Measurements from ENCODE around the gene NSUN5. TPM values are rescaled to one million over a fixed set of nuclear protein-coding genes. Genes with fewer than 3 reads are reported as not detected.
"Not testable (repeated sequence)": the region's sequence is repeated elsewhere in the genome, so short reads cannot be mapped to it uniquely, and the experiment has no call there.

NSUN5 gene
- total RNA-seq, 1 donor from 2014 or later = 37.5 TPM

GRCh38 chr7:73325424-73325823, 16.8 kb upstream of the NSUN5 start:
- H3K27ac Mint-ChIP-seq (ENCODE audit: unreplicated experiment); H3K4me1 Mint-ChIP-seq (ENCODE audit: low read depth, unreplicated experiment); H3K27me3 Mint-ChIP-seq (ENCODE audit: unreplicated experiment); DNase-seq; H3K36me3 Mint-ChIP-seq (ENCODE audit: unreplicated experiment); H3K4me3 Mint-ChIP-seq (ENCODE audit: unreplicated experiment); H3K9me3 Mint-ChIP-seq (ENCODE audit: unreplicated experiment): not testable (repeated sequence)

- H3K27me3 Mint-ChIP-seq (ENCODE audit: unreplicated experiment); H3K4me3 Mint-ChIP-seq (ENCODE audit: unreplicated experiment); H3K27ac Mint-ChIP-seq (ENCODE audit: unreplicated experiment); H3K36me3 Mint-ChIP-seq (ENCODE audit: unreplicated experiment); H3K4me1 Mint-ChIP-seq (ENCODE audit: low read depth, unreplicated experiment); H3K9me3 Mint-ChIP-seq (ENCODE audit: unreplicated experiment): not testable (repeated sequence)
- DNase-seq = peak; percentile 27
These were observed 15.6 kb upstream of the NSUN5 start for GRCh38 chr7:73324081-73324845.

- DNase-seq; H3K4me1 Mint-ChIP-seq (ENCODE audit: low read depth, unreplicated experiment); H3K36me3 Mint-ChIP-seq (ENCODE audit: unreplicated experiment); H3K27me3 Mint-ChIP-seq (ENCODE audit: unreplicated experiment); H3K27ac Mint-ChIP-seq (ENCODE audit: unreplicated experiment); H3K4me3 Mint-ChIP-seq (ENCODE audit: unreplicated experiment); H3K9me3 Mint-ChIP-seq (ENCODE audit: unreplicated experiment): not testable (repeated sequence)
These were observed 14.9 kb upstream of the NSUN5 start for GRCh38 chr7:73323434-73324080.

DNA sequence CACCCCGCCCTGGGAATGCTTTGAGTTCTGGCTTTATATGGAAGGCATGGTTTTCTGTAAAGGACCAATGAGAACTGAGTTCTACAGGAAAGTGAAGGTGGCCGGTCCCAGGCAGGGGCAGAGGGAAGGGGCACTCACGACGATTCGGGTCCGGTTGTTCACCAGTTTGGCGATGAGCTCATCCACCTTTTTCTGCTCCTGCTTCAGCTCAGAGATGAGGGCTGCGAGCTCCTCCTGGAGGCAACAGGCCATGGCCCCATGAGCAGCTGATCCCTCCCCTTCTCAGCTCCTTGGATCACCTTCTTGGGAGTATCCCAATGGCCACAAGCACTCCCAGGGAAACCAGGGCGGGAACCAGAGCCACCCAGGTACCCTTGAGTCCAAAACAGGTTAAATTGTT, 11.4 kb upstream of the NSUN5 start:
- not testable (repeated sequence) for H3K9me3 Mint-ChIP-seq (ENCODE audit: unreplicated experiment); H3K4me1 Mint-ChIP-seq (ENCODE audit: low read depth, unreplicated experiment); H3K36me3 Mint-ChIP-seq (ENCODE audit: unreplicated experiment); H3K27me3 Mint-ChIP-seq (ENCODE audit: unreplicated experiment); H3K4me3 Mint-ChIP-seq (ENCODE audit: unreplicated experiment); H3K27ac Mint-ChIP-seq (ENCODE audit: unreplicated experiment); DNase-seq

DNA sequence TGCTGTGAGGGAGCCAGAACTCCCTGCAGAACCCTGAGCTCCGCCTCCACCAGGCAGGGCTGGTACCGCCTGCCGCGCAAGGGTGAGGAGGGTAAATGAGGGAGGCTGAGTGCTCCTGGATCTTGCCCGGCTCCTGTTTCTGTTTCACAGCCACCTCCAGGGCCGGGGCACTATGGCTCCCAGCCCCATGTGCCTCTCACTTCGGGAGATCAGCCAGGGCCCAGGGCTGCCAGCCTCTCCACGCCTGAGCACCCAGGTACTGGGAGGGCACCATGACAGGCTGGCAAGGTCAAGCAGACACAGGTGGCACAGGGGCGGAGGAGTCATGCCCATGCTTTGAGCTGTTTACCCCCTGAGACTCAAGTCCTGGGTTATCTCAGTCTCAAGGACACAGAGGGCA, 10.9 kb upstream of the NSUN5 start:
- not testable (repeated sequence) for H3K36me3 Mint-ChIP-seq (ENCODE audit: unreplicated experiment); DNase-seq; H3K27ac Mint-ChIP-seq (ENCODE audit: unreplicated experiment); H3K4me3 Mint-ChIP-seq (ENCODE audit: unreplicated experiment); H3K27me3 Mint-ChIP-seq (ENCODE audit: unreplicated experiment); H3K4me1 Mint-ChIP-seq (ENCODE audit: low read depth, unreplicated experiment); H3K9me3 Mint-ChIP-seq (ENCODE audit: unreplicated experiment)

- H3K4me3 Mint-ChIP-seq (ENCODE audit: unreplicated experiment); H3K9me3 Mint-ChIP-seq (ENCODE audit: unreplicated experiment); H3K4me1 Mint-ChIP-seq (ENCODE audit: low read depth, unreplicated experiment); H3K27me3 Mint-ChIP-seq (ENCODE audit: unreplicated experiment); H3K27ac Mint-ChIP-seq (ENCODE audit: unreplicated experiment); H3K36me3 Mint-ChIP-seq (ENCODE audit: unreplicated experiment); DNase-seq: not testable (repeated sequence)
These were observed 10.1 kb upstream of the NSUN5 start for GRCh38 chr7:73318656-73319204.

DNA sequence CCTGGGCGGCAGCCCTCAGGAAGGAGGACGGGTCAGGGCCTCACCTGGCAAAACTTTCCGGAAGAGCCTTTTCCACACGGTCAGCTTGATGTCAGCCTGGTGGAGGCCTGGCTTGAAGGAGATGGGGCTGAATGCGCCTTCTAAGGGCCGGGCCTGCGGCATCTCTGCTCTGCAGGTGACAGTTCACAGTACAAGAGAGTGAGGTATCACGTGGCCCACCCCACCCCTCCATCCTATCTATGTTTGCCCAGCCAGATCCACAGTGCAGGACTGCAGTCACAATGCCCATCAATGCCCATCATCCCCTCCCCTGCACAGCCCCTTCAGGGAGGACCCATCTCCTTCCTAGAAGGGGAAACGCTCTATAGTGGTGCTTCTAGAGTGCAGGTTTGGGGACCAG, 7.9 kb upstream of the NSUN5 start:
- Mint-ChIP-seq H3K27me3 (ENCODE audit: unreplicated experiment) (no peaks in the 10 kb centered on the region), H3K36me3 (ENCODE audit: unreplicated experiment) (no peaks in the 10 kb centered on the region), H3K4me1 (ENCODE audit: low read depth, unreplicated experiment) (no peaks in the 10 kb centered on the region), H3K9me3 (ENCODE audit: unreplicated experiment) (peaks cover 2% of the 10 kb centered on the region), H3K27ac (ENCODE audit: unreplicated experiment) (no peak overlapping the region), H3K4me3 (ENCODE audit: unreplicated experiment) (no peak overlapping the region)
- no peak for TF ChIP-seq CTCF (IDR thresholded peaks at IDR 0.05; ENCODE audit: partially characterized antibody, unreplicated experiment)
- no peak for DNase-seq

- Mint-ChIP-seq H3K4me1 (ENCODE audit: low read depth, unreplicated experiment) (no peaks in the 10 kb centered on the region), H3K27ac (ENCODE audit: unreplicated experiment) (no peak overlapping the region), H3K9me3 (ENCODE audit: unreplicated experiment) (peaks cover 4% of the 10 kb centered on the region), H3K27me3 (ENCODE audit: unreplicated experiment) (no peaks in the 10 kb centered on the region), H3K4me3 (ENCODE audit: unreplicated experiment) (no peak overlapping the region), H3K36me3 (ENCODE audit: unreplicated experiment) (no peaks in the 10 kb centered on the region)
- no peak for DNase-seq
- TF ChIP-seq CTCF (IDR thresholded peaks at IDR 0.05; ENCODE audit: partially characterized antibody, unreplicated experiment) = no peak
These were observed 5.6 kb upstream of the NSUN5 start for GRCh38 chr7:73314271-73314670.
